ENCODE results near the gene SLC6A3. TPM values are rescaled to one million over a fixed set of nuclear protein-coding genes. Genes with fewer than 3 reads are reported as not detected.

SLC6A3 gene
- total and polyA plus RNA-seq, 5 donors from 2014 or later, result 0.27 TPM; not detected in 4

GRCh38 chr5:1447671-1448361, 2.6 kb upstream of the SLC6A3 start:
- Mint-ChIP-seq H3K9me3 (peaks cover 0 to 11% (median 0%) of the 10 kb centered on the region in 7 donors), H3K27ac (no peak overlapping the region), H3K27me3 (peaks cover 59% of the 10 kb centered on the region), H3K4me1 (peaks cover 0 to 13% (median 5%) of the 10 kb centered on the region in 4 donors), H3K4me3 (no peak overlapping the region), H3K36me3 (no peaks in the 10 kb centered on the region)
- Histone ChIP-seq H3K27ac (ENCODE audit: insufficient read depth, low read length, poor library complexity, severe bottlenecking) (no peak overlapping the region), H3K4me3 (ENCODE audit: low read depth, low read length) (no peak overlapping the region), H3K4me1 (ENCODE audit: control insufficient read depth, insufficient read depth, low read length, poor library complexity, severe bottlenecking) (no peaks in the 10 kb centered on the region), H3K27me3 (ENCODE audit: control insufficient read depth, insufficient read depth, low read length) (peaks cover 4% of the 10 kb centered on the region), H3K36me3 (ENCODE audit: control insufficient read depth, insufficient read depth, low read length) (no peaks in the 10 kb centered on the region), H3K9me3 (ENCODE audit: control insufficient read depth in 2 of 2, low read length in 2 of 2) (no peaks in the 10 kb centered on the region)
- DNase-seq, result no peak
- ATAC-seq (ENCODE audit: low read depth in 2 of 2), result no peak

GRCh38 chr5:1446602-1447343, 1.5 kb upstream of the SLC6A3 start:
- H3K36me3 Mint-ChIP-seq, result no peaks in the 10 kb centered on the region
- peaks cover 0 to 9% (median 0%) of the 10 kb centered on the region in 7 donors for H3K9me3 Mint-ChIP-seq
- DNase-seq (no peak), ATAC-seq (ENCODE audit: low read depth in 2 of 2) (no peak)
- H3K4me1 ChIP-seq (ENCODE audit: control insufficient read depth, insufficient read depth, low read length, poor library complexity, severe bottlenecking), result no peaks in the 10 kb centered on the region
- H3K27ac Mint-ChIP-seq, result no peak overlapping the region
- H3K27me3 Mint-ChIP-seq, result peaks cover 49% of the 10 kb centered on the region
- H3K4me3 Mint-ChIP-seq, result no peak overlapping the region
- no peaks in the 10 kb centered on the region for H3K9me3 ChIP-seq (ENCODE audit: control insufficient read depth in 2 of 2, low read length in 2 of 2)
- no peaks in the 10 kb centered on the region for H3K36me3 ChIP-seq (ENCODE audit: control insufficient read depth, insufficient read depth, low read length)
- no peak overlapping the region for H3K4me3 ChIP-seq (ENCODE audit: low read depth, low read length)
- H3K27me3 ChIP-seq (ENCODE audit: control insufficient read depth, insufficient read depth, low read length), result peaks cover 4% of the 10 kb centered on the region
- no peak overlapping the region for H3K27ac ChIP-seq (ENCODE audit: insufficient read depth, low read length, poor library complexity, severe bottlenecking)
- peaks cover 0 to 13% (median 5%) of the 10 kb centered on the region in 4 donors for H3K4me1 Mint-ChIP-seq

GRCh38 chr5:1445689-1446601, 705 bp upstream of the SLC6A3 start:
- Histone ChIP-seq H3K9me3 (ENCODE audit: control insufficient read depth in 2 of 2, low read length in 2 of 2) (no peaks in the 10 kb centered on the region), H3K4me1 (ENCODE audit: control insufficient read depth, insufficient read depth, low read length, poor library complexity, severe bottlenecking) (no peaks in the 10 kb centered on the region), H3K27ac (ENCODE audit: insufficient read depth, low read length, poor library complexity, severe bottlenecking) (no peak overlapping the region), H3K4me3 (ENCODE audit: low read depth, low read length) (no peak overlapping the region), H3K36me3 (ENCODE audit: control insufficient read depth, insufficient read depth, low read length) (no peaks in the 10 kb centered on the region), H3K27me3 (ENCODE audit: control insufficient read depth, insufficient read depth, low read length) (no peaks in the 10 kb centered on the region)
- Mint-ChIP-seq H3K9me3 (peaks cover 0 to 9% (median 0%) of the 10 kb centered on the region in 7 donors), H3K4me3 (no peak overlapping the region), H3K36me3 (no peaks in the 10 kb centered on the region), H3K27ac (no peak overlapping the region), H3K27me3 (peaks cover 44% of the 10 kb centered on the region), H3K4me1 (peaks cover 0 to 13% (median 5%) of the 10 kb centered on the region in 4 donors)
- no peak for DNase-seq
- no peak for ATAC-seq (ENCODE audit: low read depth in 2 of 2)

- Histone ChIP-seq H3K4me1 (ENCODE audit: control insufficient read depth, insufficient read depth, low read length, poor library complexity, severe bottlenecking) (no peaks in the 10 kb centered on the region), H3K27ac (ENCODE audit: insufficient read depth, low read length, poor library complexity, severe bottlenecking) (no peak overlapping the region), H3K9me3 (ENCODE audit: control insufficient read depth in 2 of 2, low read length in 2 of 2) (no peaks in the 10 kb centered on the region), H3K27me3 (ENCODE audit: control insufficient read depth, insufficient read depth, low read length) (no peaks in the 10 kb centered on the region), H3K4me3 (ENCODE audit: low read depth, low read length) (no peak overlapping the region), H3K36me3 (ENCODE audit: control insufficient read depth, insufficient read depth, low read length) (no peaks in the 10 kb centered on the region)
- peaks cover 49% of the 10 kb centered on the region for H3K27me3 Mint-ChIP-seq
- no peak for DNase-seq
- peaks cover 0 to 13% (median 5%) of the 10 kb centered on the region in 4 donors for H3K4me1 Mint-ChIP-seq
- peaks cover 2 to 10% (median 6%) of the 10 kb centered on the region in 7 donors for H3K9me3 Mint-ChIP-seq
- no peak for ATAC-seq (ENCODE audit: low read depth in 2 of 2)
- H3K27ac Mint-ChIP-seq, result no peak overlapping the region
- H3K4me3 Mint-ChIP-seq, result peak overlapping the region in 1 of 4 donors; percentile 44
- no peaks in the 10 kb centered on the region for H3K36me3 Mint-ChIP-seq
These were observed 665 bp downstream of the SLC6A3 start for GRCh38 chr5:1444361-1445189.

- Mint-ChIP-seq H3K27me3 (peaks cover 46% of the 10 kb centered on the region), H3K9me3 (peaks cover 2 to 10% (median 6%) of the 10 kb centered on the region in 7 donors), H3K4me3 (peak overlapping the region in 1 of 4 donors; percentile 44), H3K4me1 (peaks cover 0 to 11% (median 4%) of the 10 kb centered on the region in 4 donors), H3K27ac (no peak overlapping the region), H3K36me3 (no peaks in the 10 kb centered on the region)
- ATAC-seq (ENCODE audit: low read depth in 2 of 2) (no peak), DNase-seq (no peak)
- Histone ChIP-seq H3K4me3 (ENCODE audit: low read depth, low read length) (no peak overlapping the region), H3K27me3 (ENCODE audit: control insufficient read depth, insufficient read depth, low read length) (no peaks in the 10 kb centered on the region), H3K4me1 (ENCODE audit: control insufficient read depth, insufficient read depth, low read length, poor library complexity, severe bottlenecking) (no peaks in the 10 kb centered on the region), H3K27ac (ENCODE audit: insufficient read depth, low read length, poor library complexity, severe bottlenecking) (no peak overlapping the region), H3K36me3 (ENCODE audit: control insufficient read depth, insufficient read depth, low read length) (no peaks in the 10 kb centered on the region), H3K9me3 (ENCODE audit: control insufficient read depth in 2 of 2, low read length in 2 of 2) (no peaks in the 10 kb centered on the region)
These were observed 1.3 kb downstream of the SLC6A3 start for GRCh38 chr5:1443991-1444360.

- no peaks in the 10 kb centered on the region for H3K9me3 ChIP-seq (ENCODE audit: control insufficient read depth in 2 of 2, low read length in 2 of 2)
- Mint-ChIP-seq H3K27ac (no peak overlapping the region), H3K36me3 (no peaks in the 10 kb centered on the region), H3K27me3 (peaks cover 39% of the 10 kb centered on the region), H3K9me3 (peaks cover 2 to 10% (median 6%) of the 10 kb centered on the region in 7 donors), H3K4me1 (peaks cover 0 to 9% (median 3%) of the 10 kb centered on the region in 4 donors), H3K4me3 (no peak overlapping the region)
- H3K36me3 ChIP-seq (ENCODE audit: control insufficient read depth, insufficient read depth, low read length), result no peaks in the 10 kb centered on the region
- ATAC-seq (ENCODE audit: low read depth in 2 of 2) (no peak), DNase-seq (no peak)
- H3K4me1 ChIP-seq (ENCODE audit: control insufficient read depth, insufficient read depth, low read length, poor library complexity, severe bottlenecking), result no peaks in the 10 kb centered on the region
- no peak overlapping the region for H3K4me3 ChIP-seq (ENCODE audit: low read depth, low read length)
- H3K27me3 ChIP-seq (ENCODE audit: control insufficient read depth, insufficient read depth, low read length), result no peaks in the 10 kb centered on the region
- no peak overlapping the region for H3K27ac ChIP-seq (ENCODE audit: insufficient read depth, low read length, poor library complexity, severe bottlenecking)
These were observed 2.1 kb downstream of the SLC6A3 start for GRCh38 chr5:1443171-1443570.

Data from CD4-positive, CD25-positive, alpha-beta regulatory T cell (primary cell).